Smooth muscle cell (in vitro differentiated cells): Measurements from ENCODE around the gene COL5A1. TPM values are rescaled to one million over a fixed set of nuclear protein-coding genes. Genes with fewer than 3 reads are reported as not detected.
A peak's percentile ranks its signal among the peaks of the same experiment; 100 is the strongest.

ENCODE experiments used
- DNase-seq: peaks from one replicate; lab custom pipeline; 2025; ENCODE audit not compliant: unreplicated experiment; lab: John Stamatoyannopoulos, UW
- H2AFZ ChIP-seq: fragments of 200-600 bp; sonication (generic); 2 replicates; pipeline ENCODE4 v1.6.0; 2016; ENCODE audit warnings: antibody characterized with exemption, low read depth, mild to moderate bottlenecking
- H3F3A ChIP-seq: fragments of 200-600 bp; sonication (generic); 2 replicates; pipeline ENCODE4 v1.6.0; 2017; ENCODE audit warnings: antibody characterized with exemption, low read depth
- H3K27ac ChIP-seq: fragments of 200-600 bp; sonication (generic); 2 replicates; pipeline ENCODE4 v1.5.1; 2016; ENCODE audit warnings: low read depth, mild to moderate bottlenecking
- H3K27me3 ChIP-seq: fragments of 200-600 bp; sonication (generic); 2 replicates; pipeline ENCODE4 v1.6.1; 2016; ENCODE audit warnings: low read depth, mild to moderate bottlenecking
- H3K36me3 ChIP-seq: fragments of 200-600 bp; sonication (generic); 2 replicates; pipeline ENCODE4 v1.5.1; 2016; ENCODE audit warnings: low read depth
- H3K4me1 ChIP-seq: fragments of 200-600 bp; sonication (generic); 2 replicates; pipeline ENCODE4 v1.5.1; 2016; ENCODE audit warnings: low read depth
- H3K4me2 ChIP-seq: fragments of 200-600 bp; sonication (generic); 2 replicates; pipeline ENCODE4 v1.6.0; 2016; ENCODE audit warnings: mild to moderate bottlenecking
- H3K4me3 ChIP-seq: fragments of 200-600 bp; sonication (generic); 2 replicates; pipeline ENCODE4 v1.5.1; 2016; ENCODE audit warnings: mild to moderate bottlenecking
- H3K79me2 ChIP-seq: fragments of 200-600 bp; sonication (generic); 2 replicates; pipeline ENCODE4 v1.6.0; 2016; ENCODE audit warnings: low read depth, mild to moderate bottlenecking
- H3K9ac ChIP-seq: fragments of 200-600 bp; sonication (generic); 2 replicates; pipeline ENCODE4 v1.6.0; 2016; ENCODE audit warnings: low read depth
- H3K9me3 ChIP-seq: fragments of 200-600 bp; sonication (generic); replicated peaks from 2 replicates; pipeline ENCODE4 v1.5.1; 2016; ENCODE audit warnings: low read depth
- H4K20me1 ChIP-seq: fragments of 200-600 bp; sonication (generic); 2 replicates; pipeline ENCODE4 v1.6.0; 2016; ENCODE audit warnings: low read depth
- CTCF ChIP-seq: fragments of 200-600 bp; sonication (generic); IDR thresholded peaks from 2 replicates; pipeline ENCODE4 v1.5.1; 2017; ENCODE audit warnings: borderline replicate concordance, mild to moderate bottlenecking, antibody characterized with exemption; ENCODE audit not compliant: insufficient read depth, poor library complexity, severe bottlenecking
- WGBS: methylation state at CpG from one replicate; pipeline ENCODE4 v1.1.7; 2016; ENCODE audit warnings: low lambda C conversion rate; 5-methylcytosine and 5-hydroxymethylcytosine counted together
- polyA plus RNA-seq: library from polyadenylated mRNA; unstranded; fragments of >200 nt; fragmentation: Nextera tagmentation; extraction: Ambion mirVana; gene quantifications from 2 replicates; pipeline ENCODE4 v1.2.1, GENCODE V29; 2016
- total RNA-seq: library from RNA; depleted of rRNA; stranded (reverse); fragments of >200 nt; gene quantifications from 2 replicates; pipeline ENCODE4 v1.2.3, GENCODE V29; 2014

The COL5A1 gene
- total and polyA plus RNA-seq, 2 experiments from 2014 or later, result 1,084 to 1,443 TPM

- Histone ChIP-seq H3K4me1 (peaks cover 16% of the 10 kb centered on the region), H3F3A (peaks cover 88% of the 10 kb centered on the region), H3K9me3 (no peaks in the 10 kb centered on the region), H3K4me2 (no peak overlapping the region), H3K27ac (peak overlapping the region; percentile 64), H3K79me2 (peaks cover 10% of the 10 kb centered on the region), H3K9ac (no peak overlapping the region), H2AFZ (no peak overlapping the region), H3K36me3 (no peaks in the 10 kb centered on the region), H3K4me3 (no peak overlapping the region), H3K27me3 (no peaks in the 10 kb centered on the region), H4K20me1 (peaks cover 100% of the 10 kb centered on the region)
- 44% methylated on average over 9 of the region's 9 CpGs for WGBS
- no peak for TF ChIP-seq CTCF
- DNase-seq, result no peak
Measured at GRCh38 chr9:134807716-134808446, 166.3 kb downstream of the COL5A1 start.

- Histone ChIP-seq H3K27me3 (no peaks in the 10 kb centered on the region), H3K36me3 (no peaks in the 10 kb centered on the region), H3K9me3 (no peaks in the 10 kb centered on the region), H3K4me3 (no peak overlapping the region), H2AFZ (no peak overlapping the region), H3K4me2 (no peak overlapping the region), H3K79me2 (peaks cover 10% of the 10 kb centered on the region), H4K20me1 (peaks cover 100% of the 10 kb centered on the region), H3F3A (peaks cover 88% of the 10 kb centered on the region), H3K4me1 (peaks cover 16% of the 10 kb centered on the region), H3K27ac (peak overlapping the region; percentile 98), H3K9ac (no peak overlapping the region)
- TF ChIP-seq CTCF, result no peak
- 97% methylated on average over 6 of the region's 6 CpGs for WGBS
- DNase-seq, result no peak
Measured at GRCh38 chr9:134808447-134808792, 166.8 kb downstream of the COL5A1 start.

- no peaks in the 10 kb centered on the region for H3K36me3 ChIP-seq
- peak overlapping the region; percentile 98 for H3K27ac ChIP-seq
- no peak overlapping the region for H3K4me2 ChIP-seq
- peaks cover 89% of the 10 kb centered on the region for H3F3A ChIP-seq
- DNase-seq, result no peak
- no peaks in the 10 kb centered on the region for H3K27me3 ChIP-seq
- no peak for TF ChIP-seq CTCF
- H3K9ac ChIP-seq, result no peak overlapping the region
- H3K9me3 ChIP-seq, result no peaks in the 10 kb centered on the region
- WGBS, result 82% methylated on average over 15 of the region's 15 CpGs
- no peak overlapping the region for H3K4me3 ChIP-seq
- no peak overlapping the region for H2AFZ ChIP-seq
- peaks cover 10% of the 10 kb centered on the region for H3K79me2 ChIP-seq
- peaks cover 16% of the 10 kb centered on the region for H3K4me1 ChIP-seq
- H4K20me1 ChIP-seq, result peaks cover 100% of the 10 kb centered on the region
Measured at GRCh38 chr9:134809292-134809691, 167.7 kb downstream of the COL5A1 start.

DNA sequence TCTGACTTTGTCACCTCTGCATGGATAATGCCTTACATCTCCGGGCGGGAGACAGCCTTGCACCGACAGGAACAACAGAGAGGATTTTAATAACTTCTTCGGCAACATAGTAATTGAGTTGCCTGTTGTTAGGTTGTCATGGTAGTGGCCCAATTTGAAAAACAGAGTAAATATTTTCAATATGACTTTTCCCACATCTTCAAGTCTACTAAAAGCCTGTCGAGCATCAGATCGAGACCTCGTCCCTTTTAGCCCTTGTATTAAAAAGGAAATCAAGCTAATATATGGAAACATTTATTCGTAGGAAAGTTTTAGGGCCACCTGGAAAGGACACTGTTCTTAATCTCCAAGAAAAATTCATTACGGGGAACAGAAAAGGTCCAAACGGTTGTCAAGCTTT is 168.2 kb downstream of the COL5A1 start:
- DNase-seq, result no peak
- TF ChIP-seq CTCF, result no peak
- Histone ChIP-seq H3K4me2 (peak overlapping the region; percentile 63), H4K20me1 (peaks cover 100% of the 10 kb centered on the region), H3K36me3 (no peaks in the 10 kb centered on the region), H3K9me3 (no peaks in the 10 kb centered on the region), H3K79me2 (peaks cover 10% of the 10 kb centered on the region), H3F3A (peaks cover 89% of the 10 kb centered on the region), H3K4me1 (peaks cover 16% of the 10 kb centered on the region), H3K27ac (peak overlapping the region; percentile 98), H3K27me3 (no peaks in the 10 kb centered on the region), H2AFZ (no peak overlapping the region), H3K4me3 (no peak overlapping the region), H3K9ac (peak overlapping the region; percentile 45)
- 86% methylated on average over 10 of the region's 10 CpGs for WGBS
